ENCODE measurements around the gene HECTD2.
"Not testable (repeated sequence)": the region's sequence is repeated elsewhere in the genome, so short reads cannot be mapped to it uniquely, and the experiment has no call there.

HECTD2 gene

GRCh38 chr10:91474009-91474408, 63.9 kb downstream of the HECTD2 start:
- no peak for DNase-seq (ENCODE audit: low read depth)

DNA sequence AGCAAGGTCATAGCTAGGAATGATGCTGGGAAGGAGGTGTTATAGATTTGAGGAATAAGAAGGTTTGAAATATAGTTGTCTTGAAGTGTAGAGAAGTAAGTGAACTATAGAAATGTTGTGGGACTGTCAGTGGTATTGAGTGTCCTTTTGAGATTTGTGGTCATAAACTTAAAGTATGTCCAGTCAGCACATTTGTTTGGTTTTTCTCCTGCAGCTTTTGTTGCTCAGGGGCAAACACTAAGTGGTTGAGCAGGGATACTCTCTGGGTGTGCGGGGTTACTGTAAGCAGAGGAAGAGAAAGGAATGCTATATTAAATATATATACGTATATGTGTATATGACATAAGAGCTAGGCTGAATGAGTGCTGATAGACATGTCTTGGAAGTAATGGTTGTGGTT, 67.1 kb downstream of the HECTD2 start:
- no peak for DNase-seq (ENCODE audit: low read depth)

DNA sequence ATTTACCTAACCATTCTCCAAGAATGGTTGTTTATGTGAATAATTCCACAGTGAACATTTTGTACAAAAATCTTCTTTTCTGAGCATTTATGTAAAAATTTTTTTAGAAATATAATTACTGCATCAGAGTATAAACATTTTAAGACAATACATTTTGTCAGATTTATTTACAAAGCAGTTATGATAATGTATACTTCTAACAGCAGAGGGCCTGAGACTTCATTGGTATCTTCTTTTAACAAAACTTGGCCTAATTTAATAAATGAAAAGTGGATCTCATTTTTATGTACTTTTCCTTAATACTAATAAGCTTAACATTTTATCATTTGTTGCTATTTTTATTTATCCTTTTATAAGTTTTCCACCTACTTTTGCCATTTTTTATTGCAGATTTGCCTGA, 69.4 kb downstream of the HECTD2 start:
- DNase-seq (ENCODE audit: low read depth) = no peak

DNA sequence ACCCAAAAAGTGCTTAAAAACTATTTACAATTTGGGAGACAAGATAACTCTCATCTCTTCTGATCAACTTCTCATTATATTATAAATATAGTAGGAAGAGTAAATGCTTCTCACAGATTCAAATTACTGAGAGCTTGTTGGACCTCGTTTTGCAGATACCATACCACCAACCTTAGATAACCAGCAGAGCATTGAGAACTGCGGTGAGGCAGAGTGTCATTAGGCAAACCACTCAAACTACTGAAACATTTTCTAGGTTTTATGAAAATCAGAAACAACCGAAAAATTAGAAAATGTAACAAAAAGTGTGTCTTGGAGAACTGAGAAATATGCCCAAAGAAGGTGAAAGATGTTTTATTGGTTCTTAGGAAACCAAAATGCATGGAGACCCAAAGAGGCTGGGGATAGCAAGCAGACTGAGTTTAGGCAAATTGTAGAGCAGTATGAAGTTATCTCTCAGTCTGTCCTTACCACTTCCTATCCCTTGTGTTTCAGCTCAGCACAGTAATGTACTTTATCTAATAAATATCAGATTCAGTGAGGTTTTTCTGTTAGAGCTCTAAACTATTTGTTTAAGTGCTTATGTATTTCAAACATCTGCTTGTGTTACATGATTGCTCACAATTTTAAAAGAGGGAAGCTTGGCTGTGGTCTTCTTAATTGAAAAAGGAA, 77.9 kb downstream of the HECTD2 start:
- DNase-seq (ENCODE audit: low read depth) = no peak

DNA sequence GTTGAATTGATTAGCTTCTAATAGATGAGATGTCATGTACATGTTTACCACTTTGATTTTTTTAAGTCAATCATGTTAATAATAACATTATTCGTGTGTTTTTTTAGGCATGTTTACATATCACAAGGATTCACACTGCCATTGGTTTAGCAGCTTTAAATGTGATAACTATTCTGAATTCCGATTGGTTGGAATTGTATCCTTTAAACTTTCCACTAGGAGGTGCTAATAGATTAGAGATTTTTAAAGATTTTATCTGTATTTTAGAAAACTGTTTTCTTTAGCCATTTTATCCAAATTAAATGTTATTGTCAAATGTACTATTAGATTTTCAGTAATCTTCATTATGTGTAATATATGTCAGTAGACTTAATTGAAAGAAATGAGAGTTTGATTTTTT, 83.2 kb downstream of the HECTD2 start:
- DNase-seq (ENCODE audit: low read depth) = no peak

GRCh38 chr10:91495402-91495801, 85.3 kb downstream of the HECTD2 start:
- DNase-seq (ENCODE audit: low read depth) = no peak

DNA sequence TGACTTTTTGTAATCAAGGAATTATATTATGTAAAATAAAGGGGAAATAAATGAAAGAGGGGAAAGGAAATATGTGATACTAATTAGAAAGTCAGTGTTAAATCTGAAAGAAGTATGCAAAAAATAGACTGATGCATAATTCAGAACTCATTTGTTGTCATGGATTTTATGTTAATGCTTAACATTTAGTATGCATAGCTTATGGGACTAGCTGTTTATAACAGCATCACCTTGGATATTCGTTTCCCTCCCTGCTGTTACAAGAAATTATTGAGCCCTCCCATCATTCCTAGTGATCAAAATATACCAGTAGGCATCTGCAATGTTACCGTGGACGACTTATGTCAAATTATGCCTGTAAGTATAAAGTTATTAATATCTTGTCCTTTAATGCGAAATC, 85.9 kb downstream of the HECTD2 start:
- DNase-seq (ENCODE audit: low read depth) = no peak

DNA sequence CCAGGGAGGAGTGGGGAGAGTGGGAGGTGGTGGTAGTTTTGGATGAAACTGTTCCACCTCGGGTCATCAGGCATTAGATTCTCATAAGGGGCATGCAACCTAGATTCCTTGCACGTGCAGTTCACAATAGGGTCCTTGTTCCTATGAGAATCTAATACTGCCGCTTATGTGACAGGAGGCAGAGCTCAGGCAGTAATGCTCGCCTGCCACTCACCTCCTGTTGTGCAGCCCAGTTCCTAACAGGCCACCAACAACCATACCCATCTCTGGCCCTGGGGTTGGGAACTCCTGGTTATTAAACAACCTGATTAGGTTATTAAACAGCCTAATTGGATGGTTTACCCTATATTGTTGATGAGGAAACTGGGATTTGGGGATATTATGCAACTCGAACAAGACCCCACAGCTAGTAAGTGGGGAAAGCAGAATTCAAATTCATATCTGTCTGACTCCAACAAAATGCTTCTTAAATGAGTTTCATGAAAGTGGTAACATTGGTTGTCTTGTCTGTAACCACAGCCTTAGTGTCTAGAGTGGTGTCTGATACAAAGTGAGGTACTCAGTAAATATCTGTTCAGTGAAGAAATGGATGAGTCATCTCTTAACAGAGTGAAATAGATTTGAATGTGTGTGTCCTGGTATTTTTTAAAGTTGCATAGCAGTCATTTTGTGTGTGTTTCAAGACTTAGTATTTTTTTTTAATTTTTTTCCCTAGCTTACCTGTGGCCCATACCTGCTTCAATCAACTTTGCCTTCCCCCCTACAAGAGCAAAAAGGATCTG, 101.6 kb downstream of the HECTD2 start:
- DNase-seq (ENCODE audit: low read depth) = no peak

- no peak for DNase-seq (ENCODE audit: low read depth)
These were observed 102.3 kb downstream of the HECTD2 start for GRCh38 chr10:91512458-91512857.

DNA sequence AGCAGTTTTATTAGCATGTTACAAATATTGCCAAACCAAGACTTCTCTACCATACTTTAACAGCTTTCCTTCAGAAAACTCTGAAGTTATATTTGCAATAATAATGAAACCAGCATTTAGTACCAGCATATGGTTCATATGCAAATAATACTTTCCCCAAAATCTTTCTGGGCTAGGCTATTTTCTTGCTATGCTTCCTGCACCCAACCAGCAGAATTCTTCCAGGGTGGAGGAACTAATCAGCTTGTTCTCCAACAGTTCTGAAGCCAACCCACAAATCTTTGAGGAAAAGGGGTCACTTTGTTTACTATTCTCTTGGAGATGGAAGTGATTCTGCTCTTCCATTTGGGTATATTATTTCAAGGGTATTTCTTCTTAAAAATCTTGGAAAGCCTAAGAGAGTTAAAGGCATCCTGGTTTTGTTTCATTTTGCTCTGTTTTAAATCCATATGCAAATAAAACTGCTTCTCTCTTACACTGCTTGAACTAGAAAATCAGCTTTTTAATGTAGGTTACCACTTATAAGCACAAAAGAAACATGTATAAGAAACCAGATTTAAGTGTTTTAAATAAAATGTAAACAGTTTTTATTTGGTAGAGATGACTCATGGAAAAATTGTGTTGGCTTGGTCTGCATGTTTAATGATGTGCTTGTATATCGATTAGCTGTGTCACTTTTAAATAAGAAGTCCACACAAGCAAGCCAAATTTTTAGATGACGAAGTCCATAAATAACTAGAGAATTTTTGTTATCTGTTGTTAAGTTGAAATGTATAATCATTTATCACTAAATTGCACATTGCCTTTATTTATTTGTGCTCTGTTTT, 103.7 kb downstream of the HECTD2 start:
- no peak for DNase-seq (ENCODE audit: low read depth)

GRCh38 chr10:91514787-91515186, 104.6 kb downstream of the HECTD2 start:
- no peak for DNase-seq (ENCODE audit: low read depth)

DNA sequence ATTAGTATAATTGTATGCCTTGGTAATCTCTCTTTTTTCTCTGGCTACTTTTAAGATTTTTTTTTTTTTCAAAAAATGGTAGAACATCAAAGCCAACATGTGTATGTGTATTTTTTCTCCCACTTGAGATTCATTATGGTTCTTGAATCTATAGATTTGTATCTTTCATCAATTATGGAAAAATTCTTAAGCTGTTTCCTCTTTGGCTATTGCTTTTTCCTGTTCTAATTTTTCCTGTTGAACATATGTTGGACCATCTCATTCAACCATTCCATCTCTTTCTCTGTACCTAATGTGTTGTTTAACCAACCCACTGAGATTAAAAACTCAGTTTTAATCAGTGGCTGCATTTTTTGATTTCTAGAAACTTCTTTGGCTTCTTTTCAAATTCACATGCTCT, 107.2 kb downstream of the HECTD2 start:
- no peak for DNase-seq (ENCODE audit: low read depth)

GRCh38 chr10:91519899-91520514, 109.9 kb downstream of the HECTD2 start:
- DNase-seq (ENCODE audit: low read depth) = no peak

- DNase-seq (ENCODE audit: low read depth) = no peak
These were observed 110.5 kb downstream of the HECTD2 start for GRCh38 chr10:91520661-91521060.

DNA sequence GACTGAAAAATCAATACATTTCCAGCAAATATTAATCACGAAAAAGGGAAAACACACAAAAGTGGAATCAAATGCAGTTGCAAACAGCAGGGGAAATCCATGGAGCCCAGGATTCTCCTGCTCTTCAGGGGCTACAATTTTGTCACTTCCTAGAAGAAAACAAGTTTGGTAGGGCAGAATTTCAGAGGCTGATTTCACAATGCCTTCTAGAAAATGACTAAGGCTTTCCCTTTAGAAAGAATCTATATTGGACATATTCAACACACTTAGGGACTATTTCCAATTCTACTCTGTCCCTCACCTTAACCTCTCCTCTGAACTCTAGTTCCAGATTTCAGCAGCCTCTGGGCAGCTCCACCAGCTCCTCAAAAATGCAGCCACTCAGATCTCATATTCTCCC, 111.3 kb downstream of the HECTD2 start:
- DNase-seq (ENCODE audit: low read depth) = no peak

DNA sequence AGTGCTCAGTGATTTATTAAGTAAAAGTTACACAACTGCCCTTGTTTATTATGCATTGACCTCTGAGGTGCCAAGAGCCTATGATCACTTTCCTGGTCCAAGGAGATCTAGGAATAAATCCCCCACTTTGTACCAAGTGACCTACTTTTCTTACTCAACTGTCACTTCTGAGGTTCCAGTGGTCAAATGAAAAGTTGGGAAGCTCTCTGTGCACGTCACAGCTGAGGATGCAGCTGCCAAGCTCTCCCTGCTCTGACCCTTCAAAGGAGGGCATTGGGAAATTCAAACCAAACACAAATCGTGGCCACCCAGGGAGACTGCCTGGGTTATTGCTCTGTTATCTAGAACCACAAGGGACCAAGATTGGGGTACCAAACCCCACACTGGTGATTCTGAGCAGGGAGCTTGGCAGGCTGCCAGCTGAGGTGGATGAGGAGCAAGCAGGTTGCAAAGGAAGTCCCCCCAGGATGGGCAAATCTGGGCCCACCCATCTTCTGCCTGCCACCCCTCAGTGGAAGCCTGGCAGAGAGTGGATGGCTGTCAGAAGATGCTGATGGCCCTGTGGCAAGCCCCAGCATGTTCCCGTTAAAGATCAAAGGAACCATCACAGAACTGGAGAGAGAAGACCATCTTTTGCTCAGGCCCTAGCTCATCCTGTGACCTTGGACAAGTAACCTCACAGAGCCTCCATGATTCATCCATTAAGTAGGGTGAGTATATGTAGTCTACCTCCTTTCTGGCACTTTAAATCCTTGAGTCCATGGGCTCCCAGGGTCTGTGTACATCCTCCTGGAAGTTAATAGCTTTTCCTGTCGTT, 116.0 kb downstream of the HECTD2 start:
- DNase-seq (ENCODE audit: low read depth) = no peak

- no peak for DNase-seq (ENCODE audit: low read depth)
These were observed 117.9 kb downstream of the HECTD2 start for GRCh38 chr10:91528080-91528479.

GRCh38 chr10:91528768-91529167, 118.6 kb downstream of the HECTD2 start:
- no peak for DNase-seq (ENCODE audit: low read depth)

- DNase-seq (ENCODE audit: low read depth) = not testable (repeated sequence)
These were observed 124.6 kb downstream of the HECTD2 start for GRCh38 chr10:91534789-91535188.

DNA sequence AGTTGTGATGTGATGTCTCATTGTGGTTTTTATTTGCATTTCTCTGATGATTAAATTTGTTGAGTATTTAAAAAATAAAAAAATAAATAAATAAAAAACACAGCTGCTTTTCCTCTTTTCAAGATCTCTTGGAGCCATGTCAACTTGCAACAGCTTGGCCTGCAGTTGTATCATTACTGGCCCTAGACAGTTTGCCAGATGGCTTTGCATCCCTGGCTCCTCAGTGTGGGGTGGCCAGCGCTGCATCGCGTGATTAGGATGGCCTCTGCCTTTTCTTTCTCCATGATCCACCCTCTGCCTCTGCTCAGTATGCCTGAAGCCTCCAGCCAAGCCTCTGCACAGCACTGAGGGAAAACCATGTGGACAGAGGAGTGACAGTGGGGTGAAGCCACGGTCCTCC, 126.0 kb downstream of the HECTD2 start:
- no peak for DNase-seq (ENCODE audit: low read depth)

- DNase-seq (ENCODE audit: low read depth) = no peak
These were observed 126.6 kb downstream of the HECTD2 start for GRCh38 chr10:91536733-91537132.

Data from CMK (cell line).